HepG2 (cell line): Measurements from ENCODE around the gene VEZF1. TPM values are rescaled to one million over a fixed set of nuclear protein-coding genes. Genes with fewer than 3 reads are reported as not detected.
A peak's percentile ranks its signal among the peaks of the same experiment; 100 is the strongest.

ENCODE experiments used
- ATAC-seq: fragments of 200-7000 bp; cut with Tn5 transposase; 3 replicates; pipeline ENCODE4 v1.9.1; 2020; ENCODE audit warnings: mild to moderate bottlenecking, moderate library complexity
- BruUV-seq: library from RNA; stranded (reverse); fragments of 400-500 nt; replicated peaks from 2 replicates; lab custom pipeline; 2021; lab: Mats Ljungman, UMichigan
- CTCF ChIA-PET: fragments of 300-600 bp; formaldehyde crosslinking; extraction: SDS; loops from one replicate; lab custom pipeline; 2021; ENCODE audit warnings: low total read pairs, inconsistent platforms, low intra/inter-chr PET ratio; lab: Yijun Ruan, JAX
- POLR2A ChIA-PET: fragments of 350-600 bp; sonication (Branson Sonifier 250); formaldehyde crosslinking; loops from one replicate; lab custom pipeline; 2020; ENCODE audit warnings: antibody characterized with exemption, inconsistent platforms; lab: Yijun Ruan, JAX
- DNase-seq: peaks from one replicate; pipeline ENCODE4 v3.0.0-alpha.2; 2015; ENCODE audit warnings: low spot score
- FAIRE-seq: peaks from 3 replicates; lab custom pipeline; 2011; peaks lifted over from hg19 to GRCh38; lab: Jason Lieb, UNC
- H2AFZ ChIP-seq: one replicate; pipeline ENCODE4 v1.6.1; 2011; ENCODE audit warnings: low read length, inconsistent platforms
- H3K27ac ChIP-seq: fragments of 300-600 bp; 3 replicates; pipeline ENCODE4 v1.8.0; 2011; ENCODE audit warnings: mixed run types, mild to moderate bottlenecking, mixed read lengths, low read length, inconsistent platforms; ENCODE audit not compliant: insufficient read depth; ENCODE audit errors: extremely low read length
- H3K27me3 ChIP-seq, 2 experiments: fragments of 200-600 bp in 1 of 2; 2 replicates in 1 of 2; 3 replicates in 1 of 2; pipeline versions ENCODE4 v1.6.0 to v1.8.0; 2011; ENCODE audit warnings: low read length in 2 of 2, mild to moderate bottlenecking in 2 of 2, moderate library complexity in 2 of 2, inconsistent platforms in 1 of 2; ENCODE audit not compliant: insufficient read depth in 2 of 2, control insufficient read depth in 1 of 2
- H3K36me3 ChIP-seq, 2 experiments: fragments of 200-600 bp in 1 of 2; replicated peaks in 1 of 2; 2 replicates in 1 of 2; 3 replicates in 1 of 2; pipeline versions ENCODE4 v1.5.1 to v1.8.0; 2011; ENCODE audit warnings: low read length in 2 of 2, inconsistent platforms in 1 of 2; ENCODE audit not compliant: insufficient read depth in 2 of 2, control insufficient read depth in 1 of 2
- H3K4me1 ChIP-seq: 2 replicates; pipeline ENCODE4 v1.5.1; 2012; ENCODE audit warnings: low read length, inconsistent platforms; ENCODE audit not compliant: insufficient read depth
- H3K4me2 ChIP-seq: 2 replicates; pipeline ENCODE4 v1.6.0; 2011; ENCODE audit warnings: low read depth, low read length, inconsistent platforms
- H3K4me3 ChIP-seq, 3 experiments: fragments of 200-600 bp in 1 of 3; sonication (generic), shearing (Covaris generic) in 1 of 3; replicated peaks in 1 of 3; 2 replicates each; pipeline ENCODE4 v1.5.1; 2011 to 2016; ENCODE audit warnings: low read length in 3 of 3, inconsistent platforms in 2 of 3, low read depth in 2 of 3, mild to moderate bottlenecking in 2 of 3, control low read depth in 1 of 3, mixed read lengths in 1 of 3; ENCODE audit not compliant: insufficient read depth in 1 of 3
- H3K79me2 ChIP-seq: one replicate; pipeline ENCODE4 v1.6.1; 2011; ENCODE audit warnings: low read length, inconsistent platforms; ENCODE audit not compliant: insufficient read depth
- H3K9ac ChIP-seq: 2 replicates; pipeline ENCODE4 v1.6.0; 2011; ENCODE audit warnings: mild to moderate bottlenecking, low read depth, low read length, inconsistent platforms; ENCODE audit not compliant: insufficient read depth
- H3K9me3 ChIP-seq: 2 replicates; pipeline ENCODE4 v1.5.1; 2012; ENCODE audit warnings: mild to moderate bottlenecking, low read length
- H4K20me1 ChIP-seq: 2 replicates; pipeline ENCODE4 v1.6.0; 2011; ENCODE audit warnings: inconsistent platforms, mild to moderate bottlenecking, low read length, moderate library complexity; ENCODE audit not compliant: insufficient read depth
- ATF4 ChIP-seq, 2 experiments: fragments of 450-650 bp in 1 of 2; sonication (generic) in 1 of 2; formaldehyde crosslinking; IDR thresholded peaks; 2 replicates each; pipeline versions ENCODE4 v1.5.0 to v1.8.0; 2020 to 2022; ENCODE audit warnings: mild to moderate bottlenecking in 1 of 2, missing genetic modification reagents in 1 of 2
- CBFB ChIP-seq: sonication (generic); formaldehyde crosslinking; IDR thresholded peaks from 2 replicates; pipeline ENCODE4 v1.4.0; 2020; ENCODE audit warnings: missing genetic modification reagents
- HNF4G ChIP-seq, 2 experiments: sonication (generic) in 1 of 2; formaldehyde crosslinking in 1 of 2; IDR thresholded peaks; 2 replicates each; pipeline versions ENCODE4 v1.4.0 to v1.6.1; 2011 to 2020; ENCODE audit warnings: borderline replicate concordance in 2 of 2, low read depth in 2 of 2, mild to moderate bottlenecking in 2 of 2, low read length in 1 of 2, missing genetic modification reagents in 1 of 2, moderate library complexity in 1 of 2
- MLLT10 ChIP-seq: sonication (generic); formaldehyde crosslinking; IDR thresholded peaks from 2 replicates; pipeline ENCODE4 v1.4.0; 2020; ENCODE audit warnings: missing genetic modification reagents
- NFIC ChIP-seq: IDR thresholded peaks from 2 replicates; pipeline ENCODE4 v1.6.1; 2012; ENCODE audit warnings: mild to moderate bottlenecking, low read length, inconsistent platforms
- RFXAP ChIP-seq: sonication (generic); formaldehyde crosslinking; IDR thresholded peaks from 2 replicates; pipeline ENCODE4 v1.4.0; 2020; ENCODE audit warnings: missing genetic modification reagents, borderline replicate concordance
- TBX3 ChIP-seq: fragments of 450-650 bp; IDR thresholded peaks from 2 replicates; pipeline ENCODE4 v1.6.1; 2017; ENCODE audit warnings: antibody characterized with exemption, mild to moderate bottlenecking, inconsistent platforms, borderline replicate concordance
- ZNF530 ChIP-seq: sonication (generic); formaldehyde crosslinking; IDR thresholded peaks from 2 replicates; pipeline ENCODE4 v1.5.0; 2020; ENCODE audit warnings: low read depth, mild to moderate bottlenecking, missing genetic modification reagents
- ZNF577 ChIP-seq: sonication (generic); formaldehyde crosslinking; IDR thresholded peaks from 2 replicates; pipeline ENCODE4 v1.4.0; 2020; ENCODE audit warnings: mild to moderate bottlenecking, low read depth, missing genetic modification reagents, borderline replicate concordance
- ZNF629 ChIP-seq: sonication (generic); formaldehyde crosslinking; conservative IDR thresholded peaks from 2 replicates; pipeline ENCODE4 v1.5.0; 2020; ENCODE audit warnings: missing genetic modification reagents
- ZNF703 ChIP-seq: sonication (generic); formaldehyde crosslinking; IDR thresholded peaks from 2 replicates; pipeline ENCODE4 v1.5.1; 2020; ENCODE audit warnings: missing genetic modification reagents, mild to moderate bottlenecking, moderate library complexity, borderline replicate concordance
- WGBS: methylation state at CpG from one replicate; pipeline ENCODE4 v1.1.6; 2017; ENCODE audit warnings: low lambda C conversion rate; 5-methylcytosine and 5-hydroxymethylcytosine counted together
- in situ Hi-C: cut with HindIII; loops from 2 replicates; pipeline ENCODE4 v1.10.0; 2017; ENCODE audit warnings: low pct_unique_long_range_greater_than_20kb; ENCODE audit not compliant: extremely low pct_ligation_motif_present
- intact Hi-C: fragments of 100-400 bp; cut with micrococcal nuclease; formaldehyde crosslinking; loops from one replicate; pipeline ENCODE4 v1.10.0; 2022; ENCODE audit not compliant: unreplicated experiment
- polyA plus RNA-seq, 8 experiments: library from polyadenylated mRNA; depleted of rRNA in 3 of 8; stranded (reverse) in 7 of 8; unstranded in 1 of 8; fragments of >200 nt; fragmentation: Illumina TruSeq in 4 of 8; extraction: Trizol in 4 of 8; gene quantifications; 2 replicates each; pipeline versions ENCODE4 v1.2.1 to v1.2.3, GENCODE V29; 2011 to 2016; ENCODE audit warnings: low read depth in 4 of 8, missing spikeins in 1 of 8, mixed read lengths in 1 of 8; ENCODE audit not compliant: insufficient read depth in 1 of 8
- total RNA-seq, 5 experiments: library from RNA; depleted of rRNA; stranded (reverse); fragments of >200 nt; fragmentation: Illumina TruSeq; extraction: Trizol; gene quantifications; 2 replicates each; pipeline ENCODE4 v1.2.3, GENCODE V29; 2016; ENCODE audit warnings: low read depth in 1 of 5

The VEZF1 gene
- total and polyA plus RNA-seq, 2 of the 13 experiments (the other 11 are each of a cell fraction or from before 2014, with no cell fraction given), result 45.9 to 49.7 TPM

GRCh38 chr17:57985675-57985974 lies 2.4 kb downstream of the VEZF1 start:
- Histone ChIP-seq H3K27me3 (no peaks in the 10 kb centered on the region; a peak in 1 of 5 replicates), H3K9ac (peak overlapping the region; percentile 94), H2AFZ (no peak overlapping the region), H3K27ac (peak overlapping the region; percentile 80), H3K9me3 (no peaks in the 10 kb centered on the region), H3K4me3 (peak overlapping the region; percentile 45 to 95 (median 71); a peak in 5 of 6 replicates), H3K4me1 (peaks cover 79% of the 10 kb centered on the region), H3K4me2 (peak overlapping the region; percentile 89), H3K36me3 (peaks cover 13 to 28% of the 10 kb centered on the region in 2 experiments), H4K20me1 (peaks cover 32% of the 10 kb centered on the region), H3K79me2 (peaks cover 68% of the 10 kb centered on the region)
- intact Hi-C loops, result no loop called here
- 16% methylated on average over 1 of the region's 1 CpG for WGBS
- BruUV-seq, result no TSS peak
- DNase-seq (no peak), ATAC-seq (no peak), FAIRE-seq (no peak)
- TF ChIP-seq HNF4G (IDR thresholded peaks at IDR 0.05; ENCODE audit: borderline replicate concordance, low read depth, low read length) (no peak), HNF4G (CRISPR knock-in tag; IDR thresholded peaks at IDR 0.05; ENCODE audit: borderline replicate concordance, low read depth) (no peak), ZNF530 (CRISPR knock-in tag) (no peak), MLLT10 (CRISPR knock-in tag) (no peak), ZNF577 (no peak), TBX3 (no peak), ZNF703 (no peak), CBFB (CRISPR knock-in tag) (no peak), ZNF629 (CRISPR knock-in tag) (no peak), ATF4 (CRISPR knock-in tag; IDR thresholded peaks at IDR 0.05) (0 out of 4 replicates have a peak, but pooled peaks of 1 of the 2 experiments have one; percentile 11), RFXAP (no peak), NFIC (0 out of 2 replicates have a peak, but pooled peaks have one; percentile 1)
- in situ Hi-C loops, result no loop called here
- POLR2A ChIA-PET, result interaction anchor here (1.6 to 3.6 kb wide), 10 partner anchors 11 to 136 kb away, joined by 6 to 23 read pairs (median 10); partner anchors contain the start of genes CUEDC1, MRPS23 and SRSF1
- CTCF ChIA-PET, result interaction anchor here (1.6 kb wide), 1 partner anchor 93 kb away, joined by 4 read pairs; no protein-coding TSS in a partner anchor
